H54 (cell line): ENCODE measurements around the gene HOXD3.

Experiments
- DNase-seq: peaks from one replicate; pipeline ENCODE4 v3.0.0; 2011; ENCODE audit warnings: low spot score, mixed read lengths; ENCODE audit not compliant: insufficient read length
- FAIRE-seq: peaks from 3 replicates; lab custom pipeline; 2011; peaks lifted over from hg19 to GRCh38; lab: Jason Lieb, UNC
- POLR2A ChIP-seq: IDR thresholded peaks from 2 replicates; pipeline ENCODE4 v1.6.1; 2011; ENCODE audit warnings: low read depth, mild to moderate bottlenecking, low read length

Gene HOXD3

DNA sequence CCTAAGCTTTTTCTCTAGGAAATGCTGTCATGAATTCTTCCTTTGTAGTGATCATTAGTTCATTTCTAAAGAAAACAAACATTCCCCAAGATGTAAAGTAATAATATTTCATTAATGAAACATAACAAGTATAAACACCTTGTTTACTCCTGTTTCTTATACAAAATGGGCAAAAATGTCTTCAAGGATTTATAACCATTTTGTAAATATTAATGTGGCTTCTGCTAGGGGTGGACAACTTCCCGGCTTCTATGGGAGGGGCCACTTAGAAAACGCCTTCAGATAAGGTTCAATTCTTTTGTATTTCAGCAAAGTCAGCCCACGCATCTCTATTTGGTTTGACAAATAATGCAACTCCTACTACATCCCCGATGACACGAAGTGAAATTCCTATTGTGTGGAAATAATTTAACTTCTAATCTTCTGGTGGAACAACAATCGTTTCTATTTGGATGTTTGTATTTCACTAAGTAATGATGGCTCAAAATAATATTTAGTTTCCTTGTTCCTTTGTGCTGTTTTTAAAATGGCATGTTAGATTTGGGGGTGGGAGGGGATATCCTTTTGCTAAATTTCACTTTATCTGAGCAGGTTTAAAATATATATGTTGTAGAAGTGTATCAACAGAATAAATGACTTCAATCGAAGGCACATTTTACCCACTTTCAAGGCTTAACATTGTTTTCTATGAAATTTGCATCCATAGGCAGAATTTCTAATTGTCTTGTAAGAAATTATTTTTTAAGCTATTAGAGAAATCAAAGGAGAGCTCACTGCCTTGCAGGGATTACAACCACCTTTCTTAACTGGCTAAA lies 16.7 kb downstream of the HOXD3 start:
- DNase-seq (no peak), FAIRE-seq (no peak)
- no peak for TF ChIP-seq POLR2A

DNA sequence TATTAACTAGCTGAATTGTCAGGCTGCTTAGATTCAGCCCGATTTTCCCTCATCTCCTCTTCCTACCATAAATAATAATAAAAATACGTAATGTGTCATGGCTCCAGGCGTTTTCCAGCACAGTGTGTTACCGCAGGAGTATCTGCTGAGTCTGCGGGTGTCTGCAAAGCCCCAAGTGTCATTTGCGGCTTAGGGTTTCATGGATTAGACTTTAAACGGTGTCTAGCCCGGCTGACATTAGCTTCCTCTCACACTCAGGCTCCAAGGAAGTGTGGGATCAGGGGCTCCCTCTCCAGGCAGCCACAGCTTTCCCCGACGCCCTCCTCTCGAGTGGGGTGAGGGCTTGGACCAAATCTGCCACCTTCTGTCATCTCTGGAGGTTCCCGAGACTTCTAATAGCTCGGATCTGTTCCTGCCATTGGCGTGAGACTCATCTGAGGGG lies 17.3 kb downstream of the HOXD3 start:
- no peak for DNase-seq
- FAIRE-seq: no peak
- TF ChIP-seq POLR2A: no peak

DNA sequence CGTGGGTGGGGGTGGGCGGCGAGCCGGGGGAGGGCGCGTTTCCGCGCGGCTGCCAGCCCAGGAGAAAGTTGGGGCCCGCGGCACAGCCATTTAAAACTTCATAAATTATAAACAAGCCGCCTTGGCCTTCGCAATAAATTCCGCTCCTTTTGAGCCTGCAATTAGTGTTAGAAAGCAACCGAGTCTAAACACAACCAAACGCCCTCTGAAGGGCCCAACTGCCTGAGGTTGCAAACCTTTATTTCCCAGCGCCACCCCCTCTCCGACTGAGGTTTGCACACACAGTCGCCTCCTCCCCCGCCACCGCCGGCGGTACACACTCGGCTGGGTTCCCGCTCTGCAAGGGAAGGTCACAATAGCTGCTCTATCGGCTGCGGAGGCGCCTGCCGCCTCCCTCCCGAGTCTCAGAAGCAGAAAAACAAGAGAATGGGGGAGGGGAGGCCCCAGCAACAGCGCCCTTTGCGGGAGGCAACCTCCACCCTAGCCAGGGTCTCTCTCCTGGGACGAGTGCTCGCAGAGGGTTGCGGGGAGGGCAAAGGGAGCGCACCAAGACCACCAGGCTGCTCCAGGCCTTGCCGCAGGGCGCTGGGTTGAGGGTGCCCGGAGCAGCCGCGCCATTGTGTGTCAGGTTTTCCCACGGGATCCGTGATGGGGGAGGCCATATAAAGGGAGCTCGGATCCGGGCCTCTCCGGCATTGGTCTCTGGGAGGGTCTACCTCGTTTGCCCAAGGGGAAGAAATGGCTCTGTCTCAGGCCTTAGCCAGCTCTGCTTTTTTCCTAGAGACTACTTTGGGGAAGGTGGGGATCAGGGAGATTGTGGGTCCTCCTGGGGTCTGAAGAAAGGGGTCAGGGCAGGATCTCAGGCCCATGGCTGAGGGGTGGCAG lies 18.0 kb downstream of the HOXD3 start:
- DNase-seq (no peak), FAIRE-seq (no peak)
- no peak for TF ChIP-seq POLR2A

DNA sequence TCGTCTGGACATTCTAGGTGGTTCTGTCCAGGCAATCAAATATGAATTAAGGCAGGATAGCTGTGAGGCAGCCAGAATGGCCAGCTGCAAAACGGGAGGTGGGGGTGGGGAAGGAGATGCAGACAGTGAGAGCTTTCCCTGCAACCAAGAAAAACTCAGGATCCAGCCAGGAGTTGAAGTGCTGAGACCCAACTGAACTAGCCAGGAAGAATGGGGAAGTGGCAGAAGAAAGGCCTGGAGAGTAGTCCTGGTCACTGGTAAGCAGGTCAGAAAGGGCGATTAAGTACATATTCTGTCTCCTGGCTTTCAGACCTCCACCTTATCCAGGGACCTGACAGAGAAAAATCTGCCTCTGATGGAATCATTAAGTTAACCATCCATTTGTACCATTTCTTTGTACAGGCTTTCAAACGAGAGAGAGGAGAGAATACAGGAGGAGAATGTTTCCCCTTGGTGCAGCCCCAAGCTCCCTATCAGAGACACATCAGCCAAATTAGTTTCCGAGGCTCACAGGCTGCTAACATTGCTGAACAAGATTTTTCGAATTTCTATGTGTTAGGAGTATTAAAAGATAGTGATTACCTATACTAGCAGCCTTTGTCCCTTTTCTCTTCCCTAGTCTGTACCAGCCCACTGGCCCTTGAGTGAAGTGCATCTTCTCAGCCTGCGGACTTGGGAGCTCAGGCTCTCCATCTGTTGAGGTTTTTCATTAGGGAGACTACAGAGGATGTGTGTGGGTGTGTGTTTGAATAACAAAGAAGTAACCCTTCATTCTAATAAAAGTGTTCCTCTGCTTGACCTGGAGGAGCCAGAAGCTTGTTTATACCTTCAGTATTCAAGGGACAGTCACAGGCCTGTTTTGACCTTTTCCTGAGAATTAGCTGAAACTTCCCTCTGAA lies 18.9 kb downstream of the HOXD3 start:
- no peak for FAIRE-seq
- no peak for DNase-seq
- no peak for TF ChIP-seq POLR2A

DNA sequence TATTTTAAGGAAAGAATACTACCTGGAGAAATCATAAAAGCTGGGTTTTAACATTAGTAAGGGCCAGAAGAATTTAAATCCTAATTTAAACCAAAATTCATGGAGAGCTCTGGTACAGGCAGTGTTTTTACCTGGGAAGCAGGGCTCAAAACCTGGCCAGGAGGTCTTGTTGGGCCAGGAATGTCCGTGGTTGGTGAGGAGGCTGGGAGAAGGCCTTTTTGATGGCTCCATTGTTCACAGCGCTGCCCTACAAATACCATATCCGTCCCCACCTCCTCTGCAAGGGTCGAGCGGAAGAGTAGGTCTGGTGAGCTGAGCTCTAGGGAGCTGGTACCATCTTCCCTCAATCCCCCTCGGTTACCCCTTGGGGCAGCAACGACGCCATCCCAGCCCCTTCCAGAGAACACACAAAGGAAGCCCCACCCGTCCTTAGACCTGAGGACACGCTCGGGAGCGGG lies 20.5 kb downstream of the HOXD3 start:
- no peak for TF ChIP-seq POLR2A
- no peak for DNase-seq
- no peak for FAIRE-seq

DNA sequence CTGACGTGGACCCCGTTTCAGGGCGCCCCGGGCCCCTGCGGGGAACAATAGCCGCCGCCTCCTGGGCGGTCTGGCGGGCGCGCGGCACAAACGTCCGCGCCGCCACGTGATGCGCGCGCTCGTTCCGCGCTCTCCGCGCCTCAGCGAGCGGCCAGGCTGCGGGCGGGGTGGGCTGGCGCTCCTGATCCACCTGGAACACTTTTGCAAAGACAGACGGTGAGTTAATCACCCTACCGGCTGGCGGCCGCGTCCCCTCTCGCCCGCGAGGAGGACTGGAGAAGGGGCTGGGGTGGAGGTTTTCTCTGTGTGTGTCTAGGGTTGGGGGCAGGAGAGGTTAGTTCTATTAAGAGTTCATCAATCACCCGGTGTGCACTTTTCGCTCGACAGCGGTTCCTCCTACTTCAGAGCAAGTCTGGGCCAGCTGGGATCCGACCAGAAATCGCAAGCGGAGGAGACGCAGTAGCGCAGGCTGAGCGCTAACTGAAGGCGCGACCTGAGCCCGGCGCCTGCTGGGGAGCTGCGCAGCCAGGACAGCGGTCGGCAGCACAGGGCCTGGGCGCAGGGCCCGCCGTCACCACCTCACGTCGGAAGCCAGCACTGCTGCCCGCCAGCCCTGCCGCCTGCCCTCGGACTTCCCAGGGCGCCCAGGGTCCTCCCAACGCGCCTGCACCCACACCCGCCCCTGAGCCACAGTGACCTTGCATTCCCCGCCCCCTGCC lies 21.1 kb downstream of the HOXD3 start:
- no peak for TF ChIP-seq POLR2A
- FAIRE-seq: no peak
- DNase-seq: no peak

DNA sequence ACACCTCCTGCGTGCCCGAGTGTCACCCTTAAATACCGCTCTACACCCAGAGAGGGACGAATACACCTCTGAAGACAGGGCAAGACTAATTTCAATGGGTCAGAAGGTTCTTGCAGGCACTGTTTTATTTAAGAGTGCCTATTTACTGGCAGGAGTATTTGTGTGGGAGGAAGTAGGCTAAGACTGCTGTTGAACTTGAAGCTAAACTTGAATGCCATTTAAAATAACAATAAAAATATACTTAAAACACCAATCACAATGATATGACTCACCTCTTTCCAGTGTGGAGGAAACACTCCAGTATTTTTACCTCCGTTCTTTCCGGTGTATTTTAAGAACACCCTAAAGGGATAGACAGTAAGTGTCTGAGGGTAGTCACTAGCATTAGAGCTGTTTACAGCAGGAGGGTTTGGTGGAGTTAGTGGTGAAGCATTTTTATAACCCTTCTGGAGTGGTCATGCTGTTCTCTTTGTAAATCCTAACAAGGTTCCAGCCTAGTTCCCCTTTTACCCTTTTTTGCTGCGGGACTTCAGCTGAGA lies 21.7 kb downstream of the HOXD3 start:
- FAIRE-seq (no peak), DNase-seq (no peak)
- no peak for TF ChIP-seq POLR2A

DNA sequence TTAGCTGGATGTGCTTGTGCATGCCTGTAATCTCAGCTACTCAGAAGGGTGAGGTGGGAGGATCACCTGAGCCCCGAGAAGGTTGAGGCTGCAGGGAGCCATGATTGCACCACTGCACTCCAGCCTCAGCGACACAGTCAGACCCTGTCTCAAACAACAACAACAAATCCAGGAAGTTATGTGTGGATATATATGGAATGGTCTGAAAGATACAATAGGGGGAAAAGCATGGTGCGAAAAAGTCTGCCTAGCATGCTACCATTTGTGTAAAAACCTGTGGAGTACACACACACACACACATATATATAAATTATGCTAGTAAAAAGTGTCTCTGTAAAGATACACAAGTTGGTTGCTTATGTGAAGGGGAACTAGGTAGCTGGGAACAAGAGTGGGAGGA lies 24.4 kb downstream of the HOXD3 start:
- no peak for TF ChIP-seq POLR2A
- DNase-seq (no peak), FAIRE-seq (no peak)

DNA sequence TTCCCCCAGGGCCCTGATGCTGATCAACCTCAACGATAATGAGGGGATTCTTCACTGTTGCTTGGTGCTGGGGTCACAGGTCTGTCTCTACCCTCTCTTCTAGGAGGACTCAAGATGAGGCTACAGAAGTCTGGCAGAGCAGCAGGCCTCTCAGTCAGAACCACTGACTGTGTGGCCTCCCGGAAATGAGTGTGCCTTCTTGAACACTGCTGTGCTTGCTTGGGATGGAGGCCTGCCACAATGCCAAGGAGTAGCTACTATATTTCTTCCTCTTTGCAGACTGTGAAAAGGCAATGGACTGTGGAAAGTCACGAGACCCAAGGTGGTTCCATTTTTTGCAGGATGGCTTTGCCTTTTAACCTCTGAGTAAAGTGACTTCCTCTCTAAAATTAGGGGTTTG lies 25.6 kb downstream of the HOXD3 start:
- no peak for DNase-seq
- no peak for TF ChIP-seq POLR2A
- FAIRE-seq: no peak

DNA sequence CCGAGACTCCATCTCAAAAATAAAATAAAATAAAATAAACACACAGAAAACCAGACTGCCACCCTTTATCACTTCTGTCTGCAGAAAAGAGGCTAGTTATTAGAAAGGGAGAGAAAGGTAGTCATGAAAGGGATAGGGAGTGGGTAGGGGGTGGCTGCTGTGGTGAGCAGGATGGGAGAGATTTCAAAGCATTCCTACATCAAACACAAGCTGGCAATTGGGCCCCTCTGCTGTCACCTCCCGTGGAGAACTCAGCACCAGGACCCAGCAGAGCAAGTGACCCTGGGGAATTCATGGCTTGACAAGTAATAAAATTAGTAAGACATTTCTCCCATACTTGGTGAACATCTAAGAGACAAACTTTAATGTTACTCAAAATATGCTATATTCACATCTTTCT lies 27.6 kb downstream of the HOXD3 start:
- no peak for TF ChIP-seq POLR2A
- FAIRE-seq (no peak), DNase-seq (no peak)

DNA sequence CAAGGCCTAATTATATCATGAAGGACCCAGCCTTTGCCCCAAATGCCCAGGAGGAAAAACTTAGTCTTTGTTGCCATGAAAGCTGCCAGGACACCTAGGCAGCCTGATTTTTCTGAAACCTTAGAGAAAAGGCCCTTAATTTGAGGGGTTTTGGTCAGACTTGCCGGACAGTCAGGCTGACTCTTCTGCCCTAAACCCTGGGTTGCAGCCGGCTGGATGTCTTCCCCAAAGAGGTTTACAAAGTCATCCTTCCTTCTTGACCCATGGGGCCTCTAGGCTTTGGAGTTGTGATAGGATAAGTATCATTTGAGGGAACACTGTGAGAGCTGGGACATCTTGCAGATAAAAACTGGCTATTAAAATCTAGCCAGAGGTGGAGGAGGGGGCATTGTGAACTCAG lies 28.9 kb downstream of the HOXD3 start:
- TF ChIP-seq POLR2A: no peak
- FAIRE-seq: no peak
- no peak for DNase-seq

DNA sequence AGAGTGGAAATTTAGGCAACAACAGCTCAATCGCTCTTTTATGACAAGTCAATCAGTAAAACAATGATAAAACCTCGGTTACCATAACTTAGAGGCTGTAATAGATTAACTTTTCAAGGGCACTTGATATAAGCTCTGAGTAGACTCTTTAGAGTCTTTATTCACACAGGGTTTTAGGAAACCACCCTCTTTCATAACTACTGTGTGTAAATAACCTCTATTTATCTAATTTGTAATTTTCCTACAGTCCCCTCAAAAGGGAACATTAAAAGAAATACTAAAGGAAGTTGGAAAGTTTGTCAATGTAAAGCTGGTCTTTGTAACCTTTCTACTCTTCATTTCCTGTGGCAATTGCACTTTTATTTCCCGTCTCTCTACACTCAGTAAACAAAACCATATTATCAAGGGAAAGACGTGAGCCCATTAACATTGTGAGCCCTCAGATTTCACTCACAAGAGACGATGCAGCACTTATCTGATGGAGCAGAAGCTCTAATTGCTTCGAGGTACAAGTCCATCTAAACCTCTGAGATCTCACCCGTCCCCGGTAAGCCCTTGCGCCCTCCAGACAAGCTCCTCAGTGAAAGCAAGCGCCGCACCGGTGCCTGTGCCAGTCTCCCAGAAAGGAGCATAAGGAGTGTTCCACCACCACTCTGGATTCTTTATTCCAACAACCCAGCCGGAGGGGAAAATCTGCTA lies 30.2 kb downstream of the HOXD3 start:
- no peak for TF ChIP-seq POLR2A
- DNase-seq (peak; percentile 34), FAIRE-seq (no peak)
